Stimulated activated memory B cell treated with anti-CD40 and anti-IgM and Interleukin-4, amounts not matched to agents 10 μg/mL and 1 μg/mL and 100 μg/mL, for 72 hours (primary cell): ENCODE data around the gene LRIT3.
"Not testable (repeated sequence)": the region's sequence is repeated elsewhere in the genome, so short reads cannot be mapped to it uniquely, and the experiment has no call there.

Experiments used
- ATAC-seq: fragments of 150-1000 bp; cut with Tn5 transposase; 2 replicates; pipeline ENCODE4 v1.10.0; 2021
- H3K27ac Mint-ChIP-seq: one replicate; pipeline ENCODE4 v1.8.0; 2022; ENCODE audit warnings: mild to moderate bottlenecking, mixed read lengths
- H3K27me3 Mint-ChIP-seq: one replicate; pipeline ENCODE4 v1.8.0; 2022; ENCODE audit warnings: mixed read lengths
- H3K36me3 Mint-ChIP-seq: one replicate; pipeline ENCODE4 v1.8.0; 2022; ENCODE audit warnings: mixed read lengths
- H3K4me1 Mint-ChIP-seq: one replicate; pipeline ENCODE4 v1.8.0; 2022; ENCODE audit warnings: mixed read lengths
- H3K4me3 Mint-ChIP-seq: one replicate; pipeline ENCODE4 v1.8.0; 2022; ENCODE audit warnings: mild to moderate bottlenecking, moderate library complexity, mixed read lengths
- H3K9me3 Mint-ChIP-seq: one replicate; pipeline ENCODE4 v1.8.0; 2022; ENCODE audit warnings: mixed read lengths

Gene LRIT3

DNA sequence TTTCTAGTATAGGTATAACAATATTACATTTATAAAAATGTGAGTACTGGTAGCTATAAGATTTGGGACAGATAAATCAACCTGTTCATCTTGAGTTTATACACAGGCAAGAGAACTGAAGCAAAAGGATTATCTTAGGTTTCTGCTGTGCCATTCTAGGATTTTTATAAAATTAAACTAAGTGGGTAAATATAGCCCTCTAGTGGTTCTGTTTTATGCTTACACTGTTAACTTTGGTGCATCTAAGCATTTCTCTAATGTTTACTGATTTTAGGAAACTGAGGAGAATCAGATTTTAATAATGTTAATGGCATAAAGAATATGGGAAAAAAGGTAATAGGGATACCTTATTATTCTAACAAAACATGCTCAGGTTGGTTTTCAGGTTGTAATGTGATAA, 21.2 kb upstream of the LRIT3 start:
- Mint-ChIP-seq H3K36me3 (peaks cover 25% of the 10 kb centered on the region), H3K4me1 (no peaks in the 10 kb centered on the region), H3K4me3 (no peak overlapping the region), H3K27ac (no peak overlapping the region), H3K27me3 (no peaks in the 10 kb centered on the region), H3K9me3 (no peaks in the 10 kb centered on the region)
- no peak for ATAC-seq

DNA sequence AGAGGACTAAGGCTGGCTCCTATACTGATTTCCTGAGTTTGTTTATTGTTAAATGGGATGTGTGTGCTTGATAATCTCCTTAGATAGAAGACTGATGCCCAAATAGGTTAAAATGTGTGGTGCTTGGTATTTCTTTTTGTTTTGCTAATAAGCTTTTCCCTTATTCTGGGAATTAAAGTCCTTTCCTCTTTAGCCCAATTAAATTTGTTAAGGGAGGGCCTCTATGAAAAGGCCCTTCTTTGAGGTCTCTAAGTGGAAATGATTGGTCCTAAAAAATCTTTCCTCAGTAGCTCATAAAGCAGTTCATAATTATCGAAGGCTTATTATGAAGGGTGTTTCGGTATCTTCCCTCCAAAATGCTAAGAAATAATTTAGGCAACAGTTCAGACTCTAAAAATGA, 20.2 kb upstream of the LRIT3 start, which contains the start of gene RRH:
Gene RRH, plus strand, starts transcription at position 301 of the 400 bp plus-strand sequence. Its CDS starts 56 bp downstream, at position 357.
- Mint-ChIP-seq H3K4me1 (no peaks in the 10 kb centered on the region), H3K27me3 (no peaks in the 10 kb centered on the region), H3K27ac (no peak within 1 kb of the TSS), H3K36me3 (peaks cover 19% of the 10 kb centered on the region), H3K9me3 (no peaks in the 10 kb centered on the region), H3K4me3 (no peak within 1 kb of the TSS)
- ATAC-seq, result no peak

DNA sequence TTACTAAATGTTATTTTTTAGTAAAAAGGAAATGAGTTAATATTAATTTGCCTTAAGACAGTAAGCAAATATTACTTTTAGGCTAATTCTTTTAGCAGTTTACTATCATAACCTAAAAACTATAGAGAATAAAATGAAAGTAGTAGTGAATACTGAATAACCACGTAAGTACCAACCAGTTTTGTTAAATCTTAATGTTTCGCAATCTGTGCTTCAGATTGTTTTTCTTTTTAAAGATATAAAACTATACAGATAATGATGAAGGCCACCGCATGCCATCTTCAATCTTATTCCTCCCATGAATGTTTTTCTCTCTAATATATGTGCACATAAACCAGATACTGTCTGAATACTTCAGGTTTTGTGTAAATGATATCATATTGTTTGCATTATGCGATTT, 14.2 kb upstream of the LRIT3 start:
- Mint-ChIP-seq H3K9me3 (no peaks in the 10 kb centered on the region), H3K27ac (no peak overlapping the region), H3K4me1 (no peaks in the 10 kb centered on the region), H3K27me3 (no peaks in the 10 kb centered on the region), H3K36me3 (peaks cover 25% of the 10 kb centered on the region), H3K4me3 (no peak overlapping the region)
- no peak for ATAC-seq

DNA sequence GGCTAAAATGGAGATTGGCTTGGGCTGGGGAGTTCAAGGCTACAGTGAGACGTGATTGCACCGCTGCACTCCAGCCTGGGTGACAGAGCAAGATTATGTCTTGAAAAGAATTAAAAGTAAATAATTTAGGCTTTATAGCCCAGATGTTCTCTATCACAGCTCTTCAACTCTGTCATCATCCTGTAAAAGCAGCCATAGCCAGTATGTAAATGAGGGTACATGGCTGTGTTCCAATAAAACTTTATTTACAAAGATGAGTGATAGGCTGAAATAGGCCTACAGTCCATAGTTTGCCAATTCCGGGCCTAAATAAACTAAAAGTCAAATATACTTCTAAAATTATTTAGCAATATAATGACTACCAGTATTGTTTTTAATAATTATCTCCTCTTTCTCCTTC, 10.9 kb upstream of the LRIT3 start:
- peaks cover 49% of the 10 kb centered on the region for H3K36me3 Mint-ChIP-seq

DNA sequence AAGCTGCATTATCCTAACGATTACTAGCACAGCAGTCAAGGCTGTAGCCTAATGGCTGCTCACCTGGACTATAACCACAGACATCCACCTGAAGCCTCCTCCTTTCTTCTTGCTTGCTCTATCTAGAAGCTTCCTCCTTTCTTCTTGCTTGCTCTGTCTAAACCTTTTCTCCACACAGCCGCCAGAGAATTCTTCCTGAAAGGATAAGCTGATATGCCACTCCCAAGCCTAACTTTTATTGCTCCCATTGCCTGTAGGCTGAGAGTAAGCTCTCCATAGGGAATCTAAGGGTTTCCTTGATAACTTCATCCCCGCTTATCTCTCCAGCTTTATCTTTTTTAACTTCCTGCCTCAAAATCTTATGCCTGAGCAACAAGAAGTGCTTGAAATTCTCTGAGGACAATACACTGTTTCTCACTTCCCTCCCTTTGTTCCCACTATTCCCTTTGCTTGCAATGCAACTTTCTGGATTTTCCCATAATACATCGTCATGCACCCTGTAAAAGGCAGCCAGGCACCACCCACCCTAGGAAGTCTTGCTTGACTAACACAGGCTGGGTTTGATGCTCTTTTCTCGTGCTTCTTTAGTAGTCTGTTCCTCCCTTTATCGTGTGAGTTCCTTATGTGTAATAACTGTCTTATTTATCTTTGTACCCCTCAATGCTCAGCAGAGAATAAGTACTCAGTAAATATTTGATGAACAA, 1.4 kb upstream of the LRIT3 start:
- Mint-ChIP-seq H3K27me3 (no peaks in the 10 kb centered on the region), H3K4me1 (no peaks in the 10 kb centered on the region), H3K9me3 (no peaks in the 10 kb centered on the region), H3K36me3 (no peaks in the 10 kb centered on the region), H3K4me3 (no peak overlapping the region), H3K27ac (no peak overlapping the region)
- no peak for ATAC-seq

More for the DNA sequence above, 10.9 kb upstream of the LRIT3 start:
- Mint-ChIP-seq H3K4me3 (no peak overlapping the region), H3K9me3 (peaks cover 6% of the 10 kb centered on the region), H3K4me1 (no peaks in the 10 kb centered on the region), H3K27me3 (no peaks in the 10 kb centered on the region), H3K27ac (no peak overlapping the region)
- ATAC-seq, result no peak

DNA sequence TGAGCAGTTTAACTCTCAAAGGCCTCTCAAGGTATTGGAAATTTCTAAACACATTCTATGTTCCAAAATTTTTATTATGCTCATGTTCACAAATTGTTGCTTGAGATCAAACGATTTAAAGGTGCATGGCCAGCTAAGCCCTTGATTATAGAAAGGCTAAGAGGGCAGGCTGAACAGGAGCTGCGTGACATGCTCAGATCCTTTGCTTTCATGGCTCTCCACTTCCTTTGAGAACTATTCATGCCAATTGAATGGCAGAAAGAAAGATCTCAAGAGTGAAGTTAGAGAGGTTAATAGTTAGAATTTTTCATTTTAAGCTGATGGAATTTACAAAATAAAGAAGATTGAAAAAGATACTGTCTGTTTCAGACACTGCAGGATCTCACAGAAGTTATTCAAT, 594 bp downstream of the LRIT3 start:
- ATAC-seq, result no peak
- Mint-ChIP-seq H3K27ac (no peak overlapping the region), H3K4me3 (no peak overlapping the region), H3K36me3 (peaks cover 10% of the 10 kb centered on the region), H3K9me3 (peaks cover 3% of the 10 kb centered on the region), H3K4me1 (no peaks in the 10 kb centered on the region), H3K27me3 (no peaks in the 10 kb centered on the region)

DNA sequence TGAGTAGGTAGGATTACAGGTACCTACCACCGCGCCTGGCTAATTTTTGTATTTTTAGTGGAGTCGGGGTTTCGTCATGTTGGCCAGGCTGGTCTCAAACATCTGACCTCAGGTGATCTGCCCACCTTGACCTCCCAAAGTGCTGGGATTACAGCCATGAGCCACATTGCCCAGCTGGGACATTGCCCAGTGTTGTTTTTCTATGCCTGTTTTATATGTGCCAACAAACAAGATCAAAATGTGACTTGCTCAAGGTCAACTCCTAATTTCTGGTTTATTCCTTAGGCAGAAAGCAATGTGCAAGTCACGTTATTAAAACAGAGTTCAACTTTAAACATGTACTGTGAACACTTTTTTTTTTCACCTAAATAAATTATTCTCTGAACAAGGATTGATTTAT, 2.7 kb downstream of the LRIT3 start:
- Mint-ChIP-seq H3K27me3 (no peaks in the 10 kb centered on the region), H3K36me3 (peaks cover 30% of the 10 kb centered on the region), H3K4me1 (no peaks in the 10 kb centered on the region), H3K27ac (no peak overlapping the region), H3K4me3 (no peak overlapping the region), H3K9me3 (peaks cover 5% of the 10 kb centered on the region)
- ATAC-seq, result no peak

DNA sequence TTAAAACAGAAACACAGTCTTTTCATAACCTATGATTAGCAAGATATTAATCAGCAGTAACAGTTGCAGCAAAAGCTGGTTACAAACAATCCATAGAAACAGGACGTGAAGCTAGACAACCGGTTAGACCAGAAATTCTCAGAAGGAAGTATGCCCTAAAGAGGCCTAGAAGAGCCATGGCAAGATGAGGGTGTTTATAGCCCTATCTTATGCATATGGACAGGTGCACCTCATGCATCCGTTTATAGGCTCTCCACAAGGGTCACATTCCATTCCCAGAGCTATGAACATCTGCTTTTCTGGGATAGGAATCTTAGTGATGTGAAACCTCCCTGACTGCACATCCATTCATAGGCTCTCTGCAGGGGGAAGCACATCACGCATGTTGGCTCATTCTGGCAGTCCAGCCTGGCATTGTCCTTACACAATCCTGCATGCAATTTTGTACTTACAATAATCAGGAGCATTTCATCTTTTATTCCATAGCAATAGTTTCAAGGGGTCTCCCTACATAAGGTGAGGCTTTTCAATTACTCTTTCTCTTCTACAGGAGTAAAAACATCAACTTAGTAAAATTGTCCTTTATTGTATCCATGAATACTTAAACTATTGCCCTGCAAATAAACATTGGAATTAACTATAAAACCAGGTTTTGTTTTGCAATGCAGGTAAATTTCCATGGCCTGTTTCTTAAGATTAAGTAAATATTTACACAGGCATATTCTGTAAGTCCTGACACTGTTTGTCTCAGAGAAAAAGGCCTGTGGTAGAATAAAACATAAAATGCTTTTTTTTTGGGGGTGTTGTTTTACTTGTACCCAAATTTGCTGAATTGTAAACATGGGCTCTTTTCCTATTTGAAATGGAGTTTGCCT, 11.8 kb downstream of the LRIT3 start:
- H3K27ac Mint-ChIP-seq, ATAC-seq, H3K27me3 Mint-ChIP-seq, H3K4me3 Mint-ChIP-seq, H3K4me1 Mint-ChIP-seq: not testable (repeated sequence)
- Mint-ChIP-seq H3K36me3 (peaks cover 28% of the 10 kb centered on the region), H3K9me3 (peaks cover 16% of the 10 kb centered on the region)

DNA sequence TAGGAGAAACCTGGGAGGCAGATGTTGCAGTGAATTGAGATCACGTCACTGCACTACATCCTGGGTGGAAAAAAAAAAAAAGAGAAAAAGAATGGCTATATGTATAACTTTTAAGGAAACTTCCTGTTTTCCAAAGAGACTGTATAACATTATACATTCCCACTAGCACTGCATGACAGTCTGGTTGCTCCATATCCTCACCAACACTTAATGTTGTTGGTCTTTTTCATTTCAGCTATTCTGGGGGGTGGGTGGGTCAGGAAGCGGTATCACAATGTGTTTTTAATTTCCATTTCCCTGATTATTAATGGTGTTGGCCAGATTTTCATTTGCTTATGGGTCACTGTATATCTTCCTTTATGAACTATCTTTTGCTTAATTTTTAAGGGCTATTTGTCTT, 13.4 kb downstream of the LRIT3 start:
- Mint-ChIP-seq H3K4me1 (no peaks in the 10 kb centered on the region), H3K4me3 (no peak overlapping the region), H3K9me3 (peaks cover 11% of the 10 kb centered on the region), H3K36me3 (peaks cover 12% of the 10 kb centered on the region), H3K27ac (no peak overlapping the region), H3K27me3 (no peaks in the 10 kb centered on the region)
- no peak for ATAC-seq

DNA sequence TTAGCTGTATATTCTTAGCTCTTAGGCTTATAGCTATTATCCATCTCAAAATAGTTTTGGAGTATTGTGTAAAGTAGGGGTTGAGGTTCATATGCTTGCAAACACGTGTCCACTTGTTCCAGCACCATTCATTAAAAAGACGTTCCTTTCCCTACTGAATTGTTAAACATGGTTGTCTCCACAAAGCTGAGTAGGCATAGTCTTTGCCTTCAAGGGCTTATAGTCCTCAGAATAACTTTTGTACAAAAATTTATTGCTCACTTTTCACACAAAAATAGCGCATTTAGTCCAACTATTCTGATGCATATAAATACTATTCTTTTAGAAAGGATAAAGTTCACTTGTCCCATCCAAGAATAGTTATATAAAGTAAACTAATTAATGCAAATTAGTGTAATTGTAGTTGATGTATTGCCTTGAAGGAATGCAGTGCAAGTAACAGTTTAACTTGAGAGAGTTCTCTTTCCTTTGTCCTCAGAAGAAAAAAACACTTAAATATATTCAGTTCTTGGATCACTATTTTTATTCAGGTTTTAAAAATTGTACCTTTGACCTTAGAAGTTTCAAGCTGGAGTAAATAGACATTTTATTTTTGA, 14.1 kb downstream of the LRIT3 start:
- H3K36me3 Mint-ChIP-seq, result peaks cover 12% of the 10 kb centered on the region
- H3K9me3 Mint-ChIP-seq, result peaks cover 11% of the 10 kb centered on the region
- H3K4me3 Mint-ChIP-seq, result no peak overlapping the region
- H3K27me3 Mint-ChIP-seq, result no peaks in the 10 kb centered on the region
- no peak for ATAC-seq
- H3K4me1 Mint-ChIP-seq, result no peaks in the 10 kb centered on the region
- H3K27ac Mint-ChIP-seq, result no peak overlapping the region

DNA sequence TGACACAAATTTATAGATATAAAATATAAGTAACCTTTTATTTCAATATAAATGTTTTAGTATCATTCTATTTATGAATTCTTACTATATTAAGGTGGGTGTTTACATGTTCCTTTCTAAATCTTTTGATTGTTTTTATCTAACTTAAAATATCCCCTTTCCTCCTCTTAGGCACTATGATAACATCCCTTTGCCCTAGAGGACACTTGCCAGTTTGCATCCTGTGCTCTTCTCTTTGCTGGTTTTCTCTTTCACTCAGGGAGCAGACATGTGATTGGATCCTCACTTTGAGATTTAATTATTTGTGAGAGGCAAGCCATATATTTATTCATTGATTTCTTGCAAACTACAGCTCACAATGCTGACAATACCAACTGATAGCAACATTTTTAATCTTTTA, 16.2 kb downstream of the LRIT3 start:
- Mint-ChIP-seq H3K4me1 (no peaks in the 10 kb centered on the region), H3K27ac (no peak overlapping the region), H3K27me3 (no peaks in the 10 kb centered on the region), H3K36me3 (peaks cover 6% of the 10 kb centered on the region), H3K4me3 (no peak overlapping the region), H3K9me3 (peaks cover 5% of the 10 kb centered on the region)
- ATAC-seq, result no peak

DNA sequence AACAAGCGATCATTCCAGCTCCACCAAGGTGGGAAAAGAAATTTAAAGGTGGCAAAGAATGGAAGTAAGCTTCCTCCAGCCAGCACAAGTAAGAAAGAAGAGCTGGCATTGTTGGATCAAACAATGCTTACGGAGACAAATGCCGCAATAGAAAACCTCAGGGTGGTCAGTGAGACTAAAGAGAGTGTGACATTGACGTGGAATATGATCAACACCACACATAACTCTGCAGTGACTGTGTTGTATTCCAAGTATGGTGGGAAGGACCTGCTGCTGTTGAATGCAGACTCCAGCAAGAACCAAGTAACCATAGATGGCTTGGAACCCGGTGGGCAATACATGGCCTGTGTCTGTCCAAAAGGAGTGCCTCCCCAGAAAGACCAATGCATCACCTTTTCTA, 22.2 kb downstream of the LRIT3 start:
- Mint-ChIP-seq H3K4me1 (no peaks in the 10 kb centered on the region), H3K27ac (no peak overlapping the region), H3K27me3 (no peaks in the 10 kb centered on the region), H3K9me3 (no peaks in the 10 kb centered on the region), H3K4me3 (no peak overlapping the region), H3K36me3 (peaks cover 15% of the 10 kb centered on the region)
- no peak for ATAC-seq

DNA sequence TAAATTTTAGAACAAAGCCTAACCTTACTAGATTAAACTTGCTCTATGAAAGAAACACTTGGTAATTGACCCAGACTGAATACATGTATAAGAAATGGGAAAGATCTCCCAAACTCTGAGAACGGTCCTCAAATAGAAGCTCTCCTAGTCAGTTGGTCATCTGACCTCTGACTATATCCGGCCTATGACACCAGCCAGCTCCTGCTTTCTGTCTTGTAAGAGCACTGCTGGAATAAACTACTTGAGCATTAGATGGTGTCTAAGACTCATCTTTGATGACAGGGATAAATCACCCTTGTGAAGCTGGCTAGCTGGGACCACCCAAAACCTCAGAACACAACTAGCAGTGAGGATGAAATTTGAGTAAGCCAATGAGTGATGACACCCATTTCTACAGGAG, 24.2 kb downstream of the LRIT3 start:
- H3K27ac Mint-ChIP-seq, result no peak overlapping the region
- H3K36me3 Mint-ChIP-seq, result peaks cover 10% of the 10 kb centered on the region
- no peak for ATAC-seq
- no peaks in the 10 kb centered on the region for H3K4me1 Mint-ChIP-seq
- no peaks in the 10 kb centered on the region for H3K9me3 Mint-ChIP-seq
- H3K27me3 Mint-ChIP-seq, result peaks cover 11% of the 10 kb centered on the region
- H3K4me3 Mint-ChIP-seq, result no peak overlapping the region

DNA sequence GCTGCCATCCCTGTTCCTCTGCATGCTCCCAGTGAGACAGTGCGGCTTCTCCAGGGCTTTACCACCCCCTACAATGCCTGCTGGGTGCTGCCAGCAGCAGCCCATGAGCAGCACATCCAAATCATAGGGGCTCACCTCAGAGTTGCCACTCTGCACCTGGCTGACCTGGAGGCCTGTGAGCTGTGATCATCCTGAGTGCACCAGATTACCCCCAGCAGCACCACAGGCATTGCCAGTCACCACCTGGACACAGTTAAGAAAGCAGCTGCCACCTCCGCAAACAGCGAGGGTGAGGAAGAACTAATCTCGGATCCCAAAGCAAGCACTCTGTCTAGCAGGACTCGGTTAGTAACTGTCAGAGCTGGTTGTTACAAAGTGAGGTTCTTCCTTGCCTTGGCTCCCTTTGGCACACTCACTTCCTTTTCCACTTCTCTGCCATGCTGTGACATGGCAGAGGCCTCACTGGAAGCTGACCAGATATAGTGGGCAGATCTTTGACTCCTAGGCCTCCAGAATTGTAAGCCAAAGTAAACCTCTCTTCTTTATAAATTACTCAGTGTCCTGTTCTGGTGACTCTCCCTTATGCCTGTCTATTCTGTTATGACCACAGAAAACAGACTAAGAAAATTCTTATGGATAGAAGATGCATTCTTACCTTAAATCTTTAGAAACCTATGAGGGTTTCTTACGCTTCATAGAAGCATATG, 25.2 kb downstream of the LRIT3 start:
- H3K4me3 Mint-ChIP-seq, result no peak overlapping the region
- ATAC-seq, result no peak
- no peaks in the 10 kb centered on the region for H3K9me3 Mint-ChIP-seq
- H3K4me1 Mint-ChIP-seq, result no peaks in the 10 kb centered on the region
- no peak overlapping the region for H3K27ac Mint-ChIP-seq
- peaks cover 22% of the 10 kb centered on the region for H3K27me3 Mint-ChIP-seq
- peaks cover 9% of the 10 kb centered on the region for H3K36me3 Mint-ChIP-seq
